ENCODE results near the gene PIAS2.
"Not testable (repeated sequence)": the region's sequence is repeated elsewhere in the genome, so short reads cannot be mapped to it uniquely, and the experiment has no call there.

PIAS2 gene

GRCh38 chr18:46917108-46917802 lies at the start of gene PIAS2, which contains the start of gene KATNAL2:
Gene PIAS2, minus strand, starts transcription at chr18:46917507. Its CDS starts 162 bp downstream, at chr18:46917345.
Gene KATNAL2, plus strand, starts transcription at chr18:46917602. Its CDS starts 29,271 bp downstream, at chr18:46946873.
- peak; percentile 74 to 75 for DNase-seq

- not testable (repeated sequence) for DNase-seq
These were observed 49.0 kb upstream of the PIAS2 start for GRCh38 chr18:46966266-46966665.

- DNase-seq: not testable (repeated sequence)
These were observed 47.4 kb upstream of the PIAS2 start for GRCh38 chr18:46964579-46965293.

GRCh38 chr18:46963656-46964578 lies 46.6 kb upstream of the PIAS2 start:
- DNase-seq: not testable (repeated sequence)

- no peak for DNase-seq
These were observed 40.9 kb upstream of the PIAS2 start for GRCh38 chr18:46958209-46958608.

- no peak for DNase-seq
These were observed 35.9 kb upstream of the PIAS2 start for GRCh38 chr18:46953195-46953594.

- no peak for DNase-seq
These were observed 32.9 kb upstream of the PIAS2 start for GRCh38 chr18:46950064-46950656.

- DNase-seq: peak; percentile 71 to 73
These were observed 29.5 kb upstream of the PIAS2 start for GRCh38 chr18:46946656-46947282.

GRCh38 chr18:46942646-46943045 lies 25.3 kb upstream of the PIAS2 start:
- no peak for DNase-seq

- DNase-seq: no peak
These were observed 22.8 kb upstream of the PIAS2 start for GRCh38 chr18:46939998-46940571.

- DNase-seq: no peak
These were observed 22.1 kb upstream of the PIAS2 start for GRCh38 chr18:46939337-46939963.

- DNase-seq: no peak
These were observed 3.3 kb upstream of the PIAS2 start for GRCh38 chr18:46920653-46921052.

GRCh38 chr18:46920067-46920466 lies 2.8 kb upstream of the PIAS2 start:
- DNase-seq: no peak

GRCh38 chr18:46917803-46918600 lies 695 bp upstream of the PIAS2 start:
- peak in 1 of 2 donors; percentile 46 for DNase-seq

- DNase-seq: peak; percentile 18 to 54
These were observed 678 bp downstream of the PIAS2 start for GRCh38 chr18:46916551-46917107.

GRCh38 chr18:46915800-46916550 lies 1.3 kb downstream of the PIAS2 start:
- no peak for DNase-seq

GRCh38 chr18:46910856-46911255 lies 6.5 kb downstream of the PIAS2 start:
- no peak for DNase-seq

GRCh38 chr18:46909497-46909896 lies 7.8 kb downstream of the PIAS2 start:
- DNase-seq: no peak

GRCh38 chr18:46903406-46903805 lies 13.9 kb downstream of the PIAS2 start:
- no peak for DNase-seq
